ENCODE data around the gene APBA2.

Gene APBA2

GRCh38 chr15:28918141-28918983, 32.6 kb downstream of the APBA2 start:
- Histone ChIP-seq H2AFZ (ENCODE audit: low read length) (no peak overlapping the region), H3K36me3 (ENCODE audit: insufficient read depth, low read length) (no peaks in the 10 kb centered on the region), H3K4me2 (ENCODE audit: low read length) (no peak overlapping the region), H3K27ac (ENCODE audit: low read depth, low read length, poor library complexity, severe bottlenecking) (no peak overlapping the region), H3K27me3 (ENCODE audit: insufficient read depth, low read length) (no peaks in the 10 kb centered on the region), H3K4me3 (ENCODE audit: low read depth, low read length, poor library complexity, severe bottlenecking) (no peak overlapping the region), H3K9me3 (ENCODE audit: low read length) (no peaks in the 10 kb centered on the region), H3F3A (ENCODE audit: insufficient read depth, low read length) (no peaks in the 10 kb centered on the region), H3K9me2 (ENCODE audit: low read depth, low read length) (no peaks in the 10 kb centered on the region), H3K79me2 (ENCODE audit: insufficient read depth, low read length) (no peaks in the 10 kb centered on the region), H3K4me1 (ENCODE audit: insufficient read depth, low read length, severe bottlenecking) (no peaks in the 10 kb centered on the region), H3K9ac (ENCODE audit: low read length) (no peak overlapping the region), H4K20me1 (ENCODE audit: insufficient read depth, low read length) (no peaks in the 10 kb centered on the region)
- no peak for TF ChIP-seq EZH2 (IDR thresholded peaks at IDR 0.05; ENCODE audit: borderline replicate concordance, low read length)
- TF ChIP-seq, protein P1, sequence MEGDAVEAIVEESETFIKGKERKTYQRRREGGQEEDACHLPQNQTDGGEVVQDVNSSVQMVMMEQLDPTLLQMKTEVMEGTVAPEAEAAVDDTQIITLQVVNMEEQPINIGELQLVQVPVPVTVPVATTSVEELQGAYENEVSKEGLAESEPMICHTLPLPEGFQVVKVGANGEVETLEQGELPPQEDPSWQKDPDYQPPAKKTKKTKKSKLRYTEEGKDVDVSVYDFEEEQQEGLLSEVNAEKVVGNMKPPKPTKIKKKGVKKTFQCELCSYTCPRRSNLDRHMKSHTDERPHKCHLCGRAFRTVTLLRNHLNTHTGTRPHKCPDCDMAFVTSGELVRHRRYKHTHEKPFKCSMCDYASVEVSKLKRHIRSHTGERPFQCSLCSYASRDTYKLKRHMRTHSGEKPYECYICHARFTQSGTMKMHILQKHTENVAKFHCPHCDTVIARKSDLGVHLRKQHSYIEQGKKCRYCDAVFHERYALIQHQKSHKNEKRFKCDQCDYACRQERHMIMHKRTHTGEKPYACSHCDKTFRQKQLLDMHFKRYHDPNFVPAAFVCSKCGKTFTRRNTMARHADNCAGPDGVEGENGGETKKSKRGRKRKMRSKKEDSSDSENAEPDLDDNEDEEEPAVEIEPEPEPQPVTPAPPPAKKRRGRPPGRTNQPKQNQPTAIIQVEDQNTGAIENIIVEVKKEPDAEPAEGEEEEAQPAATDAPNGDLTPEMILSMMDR (IDR thresholded peaks at IDR 0.05; ENCODE audit: low read length): no peak

GRCh38 chr15:28919201-28919635, 33.4 kb downstream of the APBA2 start:
- no peaks in the 10 kb centered on the region for H4K20me1 ChIP-seq (ENCODE audit: insufficient read depth, low read length)
- H3K36me3 ChIP-seq (ENCODE audit: insufficient read depth, low read length): no peaks in the 10 kb centered on the region
- H3K27ac ChIP-seq (ENCODE audit: low read depth, low read length, poor library complexity, severe bottlenecking): no peak overlapping the region
- H3K9me2 ChIP-seq (ENCODE audit: low read depth, low read length): no peaks in the 10 kb centered on the region
- TF ChIP-seq, protein P1 (IDR thresholded peaks at IDR 0.05; ENCODE audit: low read length): no peak
- TF ChIP-seq EZH2 (IDR thresholded peaks at IDR 0.05; ENCODE audit: borderline replicate concordance, low read length): no peak
- H3K9ac ChIP-seq (ENCODE audit: low read length): no peak overlapping the region
- H3K9me3 ChIP-seq (ENCODE audit: low read length): no peaks in the 10 kb centered on the region
- no peaks in the 10 kb centered on the region for H3F3A ChIP-seq (ENCODE audit: insufficient read depth, low read length)
- no peaks in the 10 kb centered on the region for H3K4me1 ChIP-seq (ENCODE audit: insufficient read depth, low read length, severe bottlenecking)
- no peak overlapping the region for H3K4me3 ChIP-seq (ENCODE audit: low read depth, low read length, poor library complexity, severe bottlenecking)
- no peak overlapping the region for H3K4me2 ChIP-seq (ENCODE audit: low read length)
- no peaks in the 10 kb centered on the region for H3K27me3 ChIP-seq (ENCODE audit: insufficient read depth, low read length)
- no peak overlapping the region for H2AFZ ChIP-seq (ENCODE audit: low read length)
- no peaks in the 10 kb centered on the region for H3K79me2 ChIP-seq (ENCODE audit: insufficient read depth, low read length)

DNA sequence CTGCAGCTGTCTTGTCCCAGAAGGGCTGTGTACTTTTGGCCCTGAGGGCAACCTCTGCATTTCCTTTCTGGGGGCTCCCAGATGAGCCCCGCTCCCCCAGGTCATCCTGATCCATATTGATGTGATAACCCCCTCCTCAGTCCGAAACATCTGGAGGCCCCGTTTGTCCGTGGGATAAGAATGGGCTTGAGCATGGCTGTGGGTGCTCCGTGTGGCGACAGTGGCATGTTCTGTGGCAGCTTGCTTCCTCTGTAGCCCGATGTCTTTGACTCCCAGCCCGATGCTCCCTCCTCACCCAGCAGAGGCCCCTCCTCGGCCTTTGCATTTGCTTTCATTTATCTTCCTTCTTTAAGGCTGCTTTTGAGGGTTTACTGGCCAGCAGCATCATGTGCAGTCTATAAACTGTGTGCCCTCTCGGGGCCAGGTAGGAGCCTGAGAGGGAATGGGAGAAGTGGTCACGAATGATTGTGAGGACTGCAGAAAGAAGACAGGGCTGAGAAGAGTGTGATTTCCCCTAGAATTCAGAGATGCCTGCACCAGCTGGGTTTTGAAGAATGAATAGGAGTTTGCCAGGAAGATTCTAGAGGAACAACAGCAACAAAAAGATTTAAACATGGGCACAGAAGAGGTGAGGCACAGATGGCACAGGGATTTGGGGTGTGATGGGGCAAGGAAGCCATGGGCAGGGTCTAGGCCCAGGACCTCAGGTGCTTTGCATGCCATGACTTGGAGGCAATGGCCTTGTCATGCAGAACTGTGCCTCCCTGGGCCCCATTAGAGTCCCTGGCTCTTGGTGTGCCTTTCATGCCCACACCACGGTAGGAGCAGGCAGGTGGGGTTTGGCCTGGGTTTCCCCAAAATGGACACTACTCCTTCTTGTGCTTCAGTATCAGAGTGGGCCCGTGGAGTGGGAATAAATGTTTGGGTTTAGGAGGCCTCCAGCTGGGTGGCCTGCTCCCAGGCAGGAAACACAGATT, 34.2 kb downstream of the APBA2 start:
- Histone ChIP-seq H3F3A (ENCODE audit: insufficient read depth, low read length) (no peaks in the 10 kb centered on the region), H3K27me3 (ENCODE audit: insufficient read depth, low read length) (no peaks in the 10 kb centered on the region), H3K9ac (ENCODE audit: low read length) (no peak overlapping the region), H3K27ac (ENCODE audit: low read depth, low read length, poor library complexity, severe bottlenecking) (no peak overlapping the region), H2AFZ (ENCODE audit: low read length) (no peak overlapping the region), H3K9me3 (ENCODE audit: low read length) (no peaks in the 10 kb centered on the region), H3K79me2 (ENCODE audit: insufficient read depth, low read length) (no peaks in the 10 kb centered on the region), H4K20me1 (ENCODE audit: insufficient read depth, low read length) (no peaks in the 10 kb centered on the region), H3K9me2 (ENCODE audit: low read depth, low read length) (no peaks in the 10 kb centered on the region), H3K4me2 (ENCODE audit: low read length) (no peak overlapping the region), H3K4me3 (ENCODE audit: low read depth, low read length, poor library complexity, severe bottlenecking) (no peak overlapping the region), H3K4me1 (ENCODE audit: insufficient read depth, low read length, severe bottlenecking) (no peaks in the 10 kb centered on the region), H3K36me3 (ENCODE audit: insufficient read depth, low read length) (no peaks in the 10 kb centered on the region)
- TF ChIP-seq, protein P1 (IDR thresholded peaks at IDR 0.05; ENCODE audit: low read length): no peak
- TF ChIP-seq EZH2 (IDR thresholded peaks at IDR 0.05; ENCODE audit: borderline replicate concordance, low read length): no peak

All from OCI-LY1 (cell line).